IMR-90 (cell line): ENCODE measurements around the gene PTX4. TPM values are rescaled to one million over a fixed set of nuclear protein-coding genes. Genes with fewer than 3 reads are reported as not detected.

Experiments used
- ATAC-seq: fragments of 200-7000 bp; cut with Tn5 transposase; 2 replicates; pipeline ENCODE4 v1.9.1; 2020; ENCODE audit warnings: low read depth, mild to moderate bottlenecking, moderate library complexity
- BruUV-seq: library from RNA; stranded (reverse); fragments of 400-500 nt; replicated peaks from 2 replicates; lab custom pipeline; 2021; lab: Mats Ljungman, UMichigan
- CTCF ChIA-PET: fragments of 300-600 bp; formaldehyde crosslinking; extraction: SDS; loops from one replicate; lab custom pipeline; 2021; ENCODE audit warnings: antibody characterized with exemption; lab: Yijun Ruan, JAX
- POLR2A ChIA-PET: fragments of 300-600 bp; sonication (Branson Sonifier 250); formaldehyde crosslinking; loops from one replicate; lab custom pipeline; 2022; ENCODE audit warnings: antibody characterized with exemption; ENCODE audit not compliant: unreplicated experiment; lab: Charles Lee
- DNase-seq: peaks from one replicate; pipeline ENCODE4 v3.0.0; 2013
- H2AFZ ChIP-seq: replicated peaks from 2 replicates; pipeline ENCODE3; 2013; ENCODE audit warnings: low read length, mild to moderate bottlenecking; ENCODE audit not compliant: poor library complexity
- H2AK5ac ChIP-seq: 2 replicates; pipeline ENCODE4 v1.6.1; 2013; ENCODE audit warnings: low read depth, low read length, inconsistent platforms
- H2AK9ac ChIP-seq: replicated peaks from 2 replicates; pipeline ENCODE3; 2013; ENCODE audit warnings: mild to moderate bottlenecking, low read depth, low read length, moderate library complexity; ENCODE audit not compliant: poor library complexity
- H2BK120ac ChIP-seq: 2 replicates; pipeline ENCODE4 v1.6.1; 2013; ENCODE audit warnings: low read depth, low read length, inconsistent platforms
- H2BK15ac ChIP-seq: 3 replicates; pipeline ENCODE4 v1.6.1; 2013; ENCODE audit warnings: low read depth, low read length, inconsistent platforms
- H2BK20ac ChIP-seq: 2 replicates; pipeline ENCODE4 v1.6.1; 2013; ENCODE audit warnings: low read depth, mild to moderate bottlenecking, inconsistent platforms, low read length, moderate library complexity
- H2BK5ac ChIP-seq: 2 replicates; pipeline ENCODE4 v1.6.1; 2013; ENCODE audit warnings: mild to moderate bottlenecking, low read depth, low read length, inconsistent platforms; ENCODE audit not compliant: poor library complexity, severe bottlenecking
- H3K14ac ChIP-seq: replicated peaks from 2 replicates; pipeline ENCODE4 v1.6.1; 2013; ENCODE audit warnings: low read depth, low read length, inconsistent platforms
- H3K18ac ChIP-seq: 2 replicates; pipeline ENCODE4 v1.6.1; 2013; ENCODE audit warnings: low read depth, low read length, control low read depth
- H3K23ac ChIP-seq: 2 replicates; pipeline ENCODE4 v1.6.1; 2013; ENCODE audit warnings: low read depth, low read length, inconsistent platforms
- H3K27ac ChIP-seq: 2 replicates; pipeline ENCODE4 v1.5.1; 2013; ENCODE audit warnings: mild to moderate bottlenecking, control low read depth, low read length; ENCODE audit not compliant: insufficient read depth
- H3K27me3 ChIP-seq: 2 replicates; pipeline ENCODE4 v1.6.1; 2013; ENCODE audit warnings: low read length; ENCODE audit not compliant: control insufficient read depth, insufficient read depth
- H3K36me3 ChIP-seq: 2 replicates; pipeline ENCODE4 v1.6.1; 2013; ENCODE audit warnings: low read length, mixed read lengths; ENCODE audit not compliant: control insufficient read depth, insufficient read depth
- H3K4ac ChIP-seq: 2 replicates; pipeline ENCODE4 v1.6.1; 2013; ENCODE audit warnings: low read depth, low read length, inconsistent platforms
- H3K4me1 ChIP-seq: 2 replicates; pipeline ENCODE4 v1.6.1; 2013; ENCODE audit warnings: low read length, mixed read lengths; ENCODE audit not compliant: control insufficient read depth, insufficient read depth
- H3K4me2 ChIP-seq: 2 replicates; pipeline ENCODE4 v1.6.1; 2013; ENCODE audit warnings: low read depth, mild to moderate bottlenecking, control low read depth, low read length, moderate library complexity
- H3K4me3 ChIP-seq: 2 replicates; pipeline ENCODE4 v1.5.1; 2013; ENCODE audit warnings: low read depth, mild to moderate bottlenecking, control low read depth, low read length, moderate library complexity; ENCODE audit not compliant: insufficient read depth
- H3K56ac ChIP-seq: 2 replicates; pipeline ENCODE4 v1.6.1; 2013; ENCODE audit warnings: low read length, inconsistent platforms; ENCODE audit not compliant: insufficient read depth; ENCODE audit errors: extremely low read depth
- H3K79me1 ChIP-seq, 2 experiments: 2 replicates each; pipeline ENCODE4 v1.6.1; 2013; ENCODE audit warnings: low read length in 2 of 2, inconsistent platforms in 1 of 2, low read depth in 1 of 2
- H3K9ac ChIP-seq: 2 replicates; pipeline ENCODE4 v1.6.1; 2013; ENCODE audit warnings: low read depth, low read length, control low read depth
- H3K9me1 ChIP-seq: 2 replicates; pipeline ENCODE4 v1.6.1; 2013; ENCODE audit warnings: low read length, inconsistent platforms; ENCODE audit not compliant: insufficient read depth
- H3K9me3 ChIP-seq: 2 replicates; pipeline ENCODE4 v1.6.1; 2013; ENCODE audit warnings: low read length; ENCODE audit not compliant: control insufficient read depth, insufficient read depth
- H4K20me1 ChIP-seq: 2 replicates; pipeline ENCODE4 v1.6.1; 2013; ENCODE audit warnings: low read length, inconsistent platforms; ENCODE audit not compliant: insufficient read depth
- H4K5ac ChIP-seq: 2 replicates; pipeline ENCODE4 v1.6.1; 2013; ENCODE audit warnings: mild to moderate bottlenecking, low read depth, low read length, control low read depth
- H4K8ac ChIP-seq, 2 experiments: 2 replicates each; pipeline ENCODE4 v1.6.1; 2013; ENCODE audit warnings: low read depth in 2 of 2, low read length in 2 of 2, control low read depth in 1 of 2, inconsistent platforms in 1 of 2
- H4K91ac ChIP-seq: 2 replicates; pipeline ENCODE4 v1.6.1; 2013; ENCODE audit warnings: low read depth, low read length, inconsistent platforms; ENCODE audit not compliant: insufficient read depth
- BHLHE40 ChIP-seq: fragments of 150-350 bp; IDR thresholded peaks from 2 replicates; pipeline ENCODE4 v1.6.1; 2016; ENCODE audit warnings: mild to moderate bottlenecking, low read depth, low read length
- CEBPB ChIP-seq: IDR thresholded peaks from 2 replicates; pipeline ENCODE4 v1.6.1; 2012; ENCODE audit warnings: low read depth, low read length, improper control_type of control experiment
- CHD1 ChIP-seq: IDR thresholded peaks from 2 replicates; pipeline ENCODE4 v1.6.1; 2012; ENCODE audit warnings: low read depth, low read length, improper control_type of control experiment
- CTCF ChIP-seq: conservative IDR thresholded peaks from 2 replicates; pipeline ENCODE4 v1.5.1; 2012; ENCODE audit warnings: mild to moderate bottlenecking, low read depth, low read length, improper control_type of control experiment
- ELK1 ChIP-seq: fragments of 150-350 bp; IDR thresholded peaks from 2 replicates; pipeline ENCODE4 v1.6.1; 2016; ENCODE audit warnings: low read depth, mild to moderate bottlenecking, low read length, moderate library complexity, borderline replicate concordance
- FOS ChIP-seq: fragments of 150-350 bp; IDR thresholded peaks from 2 replicates; pipeline ENCODE4 v1.6.1; 2016; ENCODE audit warnings: low read depth, low read length
- MAFK ChIP-seq: IDR thresholded peaks from 2 replicates; pipeline ENCODE4 v1.6.1; 2012; ENCODE audit warnings: low read depth, low read length, improper control_type of control experiment
- MAZ ChIP-seq: IDR thresholded peaks from 2 replicates; pipeline ENCODE4 v1.6.1; 2012; ENCODE audit warnings: low read depth, mild to moderate bottlenecking, low read length, improper control_type of control experiment, moderate library complexity, borderline replicate concordance
- NFE2L2 ChIP-seq: fragments of 150-350 bp; IDR thresholded peaks from 2 replicates; pipeline ENCODE4 v1.6.1; 2016; ENCODE audit warnings: low read depth, mild to moderate bottlenecking, low read length
- POLR2A ChIP-seq: IDR thresholded peaks from 2 replicates; pipeline ENCODE4 v1.6.1; 2012; ENCODE audit warnings: mild to moderate bottlenecking, low read depth, low read length
- RAD21 ChIP-seq: IDR thresholded peaks from 2 replicates; pipeline ENCODE4 v1.6.1; 2012; ENCODE audit warnings: low read length, improper control_type of control experiment
- RCOR1 ChIP-seq: IDR thresholded peaks from 2 replicates; pipeline ENCODE4 v1.6.1; 2012; ENCODE audit warnings: mild to moderate bottlenecking, low read length, improper control_type of control experiment; ENCODE audit not compliant: insufficient replicate concordance
- RFX5 ChIP-seq: IDR thresholded peaks from 2 replicates; pipeline ENCODE4 v1.8.0; 2012; ENCODE audit warnings: low read depth, mild to moderate bottlenecking, low read length, moderate library complexity
- SMC3 ChIP-seq: fragments of 150-350 bp; IDR thresholded peaks from 2 replicates; pipeline ENCODE4 v1.6.1; 2016; ENCODE audit warnings: low read depth, mild to moderate bottlenecking, antibody characterized with exemption, low read length, moderate library complexity
- WGBS, 2 experiments: methylation state at CpG; one replicate each; pipeline versions ENCODE4 v1.1.5 to v1.1.7; 2013; ENCODE audit warnings: missing lambda C conversion rate in 2 of 2; ENCODE audit not compliant: insufficient read length in 1 of 2; ENCODE audit errors: extremely low coverage in 2 of 2; 5-methylcytosine and 5-hydroxymethylcytosine counted together
- dilution Hi-C: fragments of 300-500 bp; cut with HindIII; formaldehyde crosslinking; loops from one replicate; pipeline ENCODE4 v1.14.3; 2018; ENCODE audit warnings: low sequenced_read_pairs; ENCODE audit not compliant: unreplicated experiment
- in situ Hi-C: fragments of 300-500 bp; cut with MboI; formaldehyde crosslinking; loops from 3 replicates; pipeline ENCODE4 v1.14.3; 2019; ENCODE audit warnings: low sequenced_read_pairs, inconsistent platforms, mixed read lengths
- intact Hi-C: fragments of 100-400 bp; cut with micrococcal nuclease; formaldehyde crosslinking; loops from 2 replicates; pipeline ENCODE4 v1.10.0; 2022
- polyA plus RNA-seq, 3 experiments: library from polyadenylated mRNA; depleted of rRNA; stranded (reverse); fragments of >200 nt; gene quantifications; 2 replicates each; pipeline ENCODE4 v1.2.3, GENCODE V29; 2012; ENCODE audit warnings: low replicate concordance in 1 of 3
- total RNA-seq: library from RNA; depleted of rRNA; stranded (reverse); fragments of >200 nt; gene quantifications from 2 replicates; pipeline ENCODE4 v1.2.3, GENCODE V29; 2012
- TF ChIP-seq, protein P1 (sequence below): fragments of 150-350 bp; IDR thresholded peaks from 2 replicates; pipeline ENCODE4 v1.6.1; 2017; ENCODE audit warnings: mild to moderate bottlenecking, antibody characterized with exemption, low read length, low read depth

Gene PTX4
- total and polyA plus RNA-seq, 2 of the 4 experiments (the other 2 are of a cell fraction): 0.07 TPM; not detected in 1

DNA sequence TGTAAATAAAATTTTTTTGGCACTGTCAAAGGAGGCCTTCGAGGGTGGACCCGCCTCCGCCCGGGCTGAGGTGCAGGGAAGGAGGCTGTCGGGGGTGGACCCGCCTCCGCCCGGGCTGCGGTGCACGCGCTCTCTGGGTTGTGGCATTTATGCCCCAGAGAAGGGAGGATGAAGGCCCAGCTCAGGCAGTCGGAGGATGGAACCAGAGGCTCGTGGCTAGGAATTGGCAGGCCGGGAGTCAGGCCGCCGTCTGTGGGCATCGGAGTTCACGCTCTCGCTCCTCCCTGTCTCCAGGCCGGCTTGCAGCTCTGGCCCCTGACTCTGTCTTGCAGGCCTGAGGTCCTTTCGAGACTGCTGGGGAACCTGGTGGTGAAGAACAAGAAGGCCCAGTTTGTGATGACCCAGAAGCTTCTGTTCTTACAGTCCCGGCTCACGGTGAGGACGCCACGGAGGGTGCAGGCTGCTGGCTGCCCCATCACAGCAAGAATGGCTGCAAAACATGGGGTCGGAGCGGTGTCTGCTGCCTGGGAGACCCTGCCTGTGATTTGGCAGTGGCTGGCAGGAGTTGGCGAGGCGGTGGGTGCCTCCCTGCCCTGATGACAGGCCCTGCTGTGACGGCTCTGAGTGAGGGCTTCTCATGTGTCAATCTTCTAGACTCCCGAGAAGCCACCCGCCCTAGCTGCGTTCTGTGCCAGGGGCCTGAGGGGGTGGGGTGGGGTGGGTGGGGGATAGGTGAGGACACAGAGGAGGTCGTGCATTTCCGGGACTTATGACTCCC, 10.3 kb upstream of the PTX4 start:
- Histone ChIP-seq H2BK15ac (no peak overlapping the region), H3K18ac (no peak overlapping the region), H2AK5ac (no peak overlapping the region), H3K36me3 (peaks cover 59% of the 10 kb centered on the region), H3K14ac (no peak overlapping the region), H3K4me1 (peaks cover 8% of the 10 kb centered on the region), H3K9ac (no peak overlapping the region), H3K4me3 (no peak overlapping the region), H2BK120ac (no peak overlapping the region), H3K27ac (no peak overlapping the region), H3K4ac (no peak overlapping the region), H2AFZ (no peak overlapping the region), H2BK5ac (no peak overlapping the region), H3K27me3 (no peaks in the 10 kb centered on the region), H4K91ac (no peak overlapping the region), H3K79me1 (peaks cover 6 to 21% of the 10 kb centered on the region in 2 experiments), H3K9me3 (no peaks in the 10 kb centered on the region), H4K5ac (no peak overlapping the region), H3K4me2 (no peak overlapping the region), H2BK20ac (no peak overlapping the region), H3K9me1 (no peaks in the 10 kb centered on the region), H3K23ac (no peak overlapping the region), H4K20me1 (peaks cover 12% of the 10 kb centered on the region; the same call in 1 of the 2 replicates), H4K8ac (no peak overlapping the region), H2AK9ac (no peak overlapping the region), H3K56ac (no peak overlapping the region)
- intact Hi-C loops (no loop called here), dilution Hi-C loops (no loop called here), in situ Hi-C loops (no loop called here)
- ChIA-PET CTCF (no interaction called here), POLR2A (no interaction called here)
- no TSS peak for BruUV-seq
- no peak for TF ChIP-seq POLR2A
- no peak for TF ChIP-seq CHD1
- TF ChIP-seq CTCF: no peak
- TF ChIP-seq FOS: no peak
- no peak for TF ChIP-seq NFE2L2
- no peak for TF ChIP-seq RFX5
- no peak for TF ChIP-seq CEBPB
- no peak for TF ChIP-seq RCOR1
- no peak for TF ChIP-seq RAD21
- TF ChIP-seq SMC3: no peak
- no peak for TF ChIP-seq ELK1
- no peak for TF ChIP-seq MAZ
- TF ChIP-seq BHLHE40: no peak
- TF ChIP-seq, protein P1, sequence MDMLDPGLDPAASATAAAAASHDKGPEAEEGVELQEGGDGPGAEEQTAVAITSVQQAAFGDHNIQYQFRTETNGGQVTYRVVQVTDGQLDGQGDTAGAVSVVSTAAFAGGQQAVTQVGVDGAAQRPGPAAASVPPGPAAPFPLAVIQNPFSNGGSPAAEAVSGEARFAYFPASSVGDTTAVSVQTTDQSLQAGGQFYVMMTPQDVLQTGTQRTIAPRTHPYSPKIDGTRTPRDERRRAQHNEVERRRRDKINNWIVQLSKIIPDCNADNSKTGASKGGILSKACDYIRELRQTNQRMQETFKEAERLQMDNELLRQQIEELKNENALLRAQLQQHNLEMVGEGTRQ: no peak
- TF ChIP-seq MAFK: no peak
- DNase-seq (no peak), ATAC-seq (no peak)
- 98% methylated on average over 20 of the region's 35 CpGs; no CpG with 5 or more reads in 1 of the 2 experiments for WGBS, 2 experiments
